ENCODE measurements around the gene P2RY2.

P2RY2 gene

DNA sequence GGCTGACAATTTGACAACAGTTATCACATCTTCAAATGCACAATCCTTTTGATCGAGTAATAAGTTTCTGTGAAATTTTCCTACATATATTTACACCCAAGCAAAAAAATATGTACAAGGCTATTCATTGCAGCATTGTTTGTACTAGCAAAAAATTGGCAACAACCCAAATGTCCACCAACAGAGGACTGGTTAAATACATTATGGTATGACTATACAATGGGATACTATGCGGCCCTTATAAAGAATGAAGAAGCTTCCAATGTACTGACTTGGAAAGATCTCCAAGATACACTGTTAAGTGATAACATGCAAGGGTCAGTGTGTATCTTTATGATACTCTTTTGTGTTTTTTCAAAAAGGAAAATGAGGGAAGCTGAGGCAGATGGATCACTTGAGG is 8.2 kb upstream of the P2RY2 start:
- no peak for DNase-seq

DNA sequence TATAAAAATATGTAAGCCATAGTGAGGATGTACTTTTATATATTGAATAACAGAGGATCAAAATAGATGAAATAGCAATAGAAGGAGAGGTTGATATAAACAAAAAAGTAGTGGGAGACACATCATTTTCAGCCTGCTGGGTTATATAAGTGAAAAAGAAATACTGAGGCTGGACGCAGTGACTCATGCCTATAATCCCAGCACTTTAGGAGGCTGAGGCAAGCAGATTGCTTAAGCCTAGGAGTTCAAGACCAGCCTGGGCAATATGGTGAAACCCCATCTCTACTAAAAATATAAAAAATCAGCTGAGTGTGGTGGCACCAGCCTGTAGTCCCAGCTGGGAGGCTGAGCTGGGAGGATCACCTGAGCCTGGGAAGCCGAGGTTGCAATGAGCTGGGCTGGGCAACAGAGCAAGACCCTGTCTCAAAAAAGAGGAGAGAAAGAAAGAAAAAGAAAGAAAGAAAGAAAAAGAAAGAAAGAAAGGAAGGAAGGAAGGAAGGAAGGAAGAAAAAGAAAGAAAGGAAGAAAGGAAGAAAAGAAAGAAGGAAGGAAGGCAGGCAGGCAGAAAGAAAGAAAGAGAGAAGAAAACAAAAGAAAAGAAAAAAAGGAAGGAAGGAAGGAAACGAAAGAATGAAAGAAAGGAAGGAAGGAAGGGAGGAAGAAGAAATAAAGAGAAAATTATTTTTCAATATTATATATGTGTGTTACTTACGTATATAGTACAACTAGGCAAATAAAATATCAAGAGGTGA is 7.0 kb upstream of the P2RY2 start:
- DNase-seq: no peak

DNA sequence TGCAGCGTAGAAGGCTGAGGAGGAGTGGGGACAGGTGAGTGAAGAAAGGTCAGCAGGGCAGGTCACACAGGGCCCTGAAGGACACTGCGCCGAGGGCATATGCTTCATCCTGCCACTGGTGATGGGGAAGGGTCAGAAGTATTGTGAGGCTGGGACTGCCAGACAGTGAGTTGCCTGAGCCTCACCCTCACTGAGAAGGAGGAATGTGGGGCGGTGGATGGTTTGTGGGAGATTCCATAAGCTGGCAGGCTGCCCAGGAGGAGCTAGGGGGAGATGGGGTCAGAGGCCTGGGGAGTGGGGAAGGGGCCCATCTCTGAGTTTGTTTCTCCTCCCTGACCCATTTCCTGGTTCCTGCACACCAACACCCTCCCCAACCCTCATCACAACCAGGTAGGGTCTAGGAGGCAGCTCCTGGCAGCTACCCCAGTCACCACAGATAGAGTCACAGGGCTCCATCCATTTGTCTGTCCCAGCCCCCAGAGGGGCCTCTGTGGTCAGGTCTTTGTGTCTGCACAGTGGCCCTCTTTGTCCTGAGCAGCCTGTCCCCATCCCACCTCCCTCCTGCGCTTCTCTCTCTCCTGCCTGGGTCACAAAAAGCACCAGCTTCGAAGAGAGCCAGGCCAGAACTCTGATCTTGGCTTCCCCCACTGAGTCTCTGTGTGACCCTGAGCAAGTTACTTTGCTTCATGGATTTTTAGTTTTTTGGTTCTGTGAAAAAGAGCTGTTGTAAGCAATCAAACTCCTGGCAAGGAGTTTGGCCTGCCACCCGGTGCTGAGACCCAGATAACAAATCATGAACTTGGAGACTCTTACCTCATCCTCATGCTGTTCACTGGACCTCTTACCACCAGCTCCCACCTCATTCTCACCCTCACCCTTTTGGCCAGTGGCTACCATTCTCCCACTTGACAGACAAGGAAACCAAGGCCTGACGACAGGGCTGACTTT is 4.6 kb upstream of the P2RY2 start:
- no peak for DNase-seq

DNA sequence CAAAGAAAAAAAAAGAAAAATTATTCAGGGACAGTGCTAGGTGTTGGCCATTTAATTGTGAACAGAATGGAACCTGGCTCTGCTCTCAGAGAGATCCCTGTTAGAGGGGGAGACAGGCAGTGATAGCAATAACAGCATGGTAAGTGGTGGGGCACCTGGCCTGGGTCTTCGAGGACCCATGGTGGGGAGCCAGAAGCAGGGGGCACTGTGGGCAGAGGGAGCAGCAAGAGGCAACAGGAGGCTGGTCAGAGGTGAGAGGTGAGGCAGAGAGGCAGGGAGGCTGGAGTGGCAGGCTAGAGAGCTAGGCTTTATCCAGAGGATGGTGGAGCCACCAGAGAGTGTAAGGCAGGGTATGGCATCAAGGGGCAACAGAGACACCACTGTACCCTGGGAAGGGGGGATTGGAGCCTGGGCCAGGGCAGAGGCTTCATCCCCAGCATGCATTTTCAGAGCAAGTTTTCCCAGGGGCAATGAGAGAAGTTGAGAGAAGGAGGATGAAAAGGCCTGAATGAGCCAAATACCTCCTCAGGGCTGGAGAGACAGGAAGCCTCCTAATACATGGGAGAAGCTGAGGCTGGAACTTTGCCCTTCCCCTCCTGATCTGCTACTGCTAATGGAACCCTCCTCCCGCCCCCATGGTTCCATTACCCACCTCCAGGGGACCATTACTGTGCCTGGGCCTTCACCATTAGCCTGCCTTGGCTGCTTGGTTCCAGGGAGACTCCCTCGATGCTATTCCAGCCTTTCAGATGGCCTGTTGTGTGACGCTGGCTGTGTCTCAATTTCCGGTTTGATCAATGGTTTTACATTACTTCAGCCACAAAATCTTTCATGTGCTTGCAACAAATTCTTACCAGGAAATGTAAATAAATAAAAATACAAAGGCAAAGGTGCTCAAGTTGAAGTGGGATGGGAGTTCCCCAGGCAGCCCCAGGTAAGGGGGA is 2.6 kb upstream of the P2RY2 start:
- DNase-seq: no peak

DNA sequence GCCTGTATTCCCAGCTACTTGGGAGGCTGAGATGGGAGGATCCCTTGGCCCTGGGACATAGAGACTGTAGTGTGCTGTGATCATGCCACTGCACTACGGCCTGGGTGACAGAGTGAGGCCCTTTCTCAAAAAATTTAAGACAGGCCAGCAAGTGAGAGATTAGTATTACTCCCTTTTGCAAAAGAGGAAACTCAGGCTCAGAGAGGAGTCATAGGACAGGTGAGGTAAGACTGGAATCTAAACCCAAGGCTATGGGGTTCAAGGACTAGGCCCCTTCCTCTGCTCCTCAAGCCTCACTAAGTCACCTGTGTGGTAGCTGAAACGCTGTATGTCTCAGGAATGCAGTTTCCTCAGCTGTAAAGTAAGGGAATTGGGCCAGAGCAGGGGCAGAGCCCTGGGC is 1.6 kb upstream of the P2RY2 start:
- DNase-seq: no peak

DNA sequence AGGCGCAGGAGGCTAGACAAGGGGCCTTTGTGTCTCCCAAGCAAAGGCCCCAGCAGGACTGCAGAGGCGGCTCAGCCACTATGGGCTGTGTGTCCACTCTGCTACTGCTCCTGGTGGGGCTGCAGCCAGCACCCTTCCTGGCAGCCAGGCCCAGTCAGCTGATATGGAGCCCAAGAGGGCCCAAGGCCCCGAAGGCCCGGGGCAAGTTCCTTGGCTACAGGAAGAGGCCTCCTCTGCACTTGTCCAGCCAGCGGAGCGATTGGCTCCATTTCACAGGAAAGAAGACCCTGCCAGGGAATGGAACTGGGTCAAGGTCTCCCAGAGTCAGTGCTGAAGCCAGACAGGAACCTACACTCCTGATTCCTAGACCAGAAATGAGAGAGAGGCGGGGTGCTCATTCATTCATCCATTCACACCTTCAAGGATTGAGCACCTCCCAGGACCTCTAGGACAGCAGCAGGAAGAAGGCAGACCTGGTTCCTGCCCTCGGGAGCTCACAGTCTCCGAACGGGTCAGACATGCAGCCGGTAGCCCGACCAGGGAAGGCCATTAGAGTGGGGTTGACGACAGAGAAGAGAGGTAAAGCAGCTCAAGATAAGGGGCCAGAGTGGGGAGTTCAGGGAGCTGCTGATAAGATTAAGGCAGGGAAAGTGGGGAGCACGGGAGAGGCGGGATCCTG is 811 bp upstream of the P2RY2 start:
- DNase-seq: no peak

DNA sequence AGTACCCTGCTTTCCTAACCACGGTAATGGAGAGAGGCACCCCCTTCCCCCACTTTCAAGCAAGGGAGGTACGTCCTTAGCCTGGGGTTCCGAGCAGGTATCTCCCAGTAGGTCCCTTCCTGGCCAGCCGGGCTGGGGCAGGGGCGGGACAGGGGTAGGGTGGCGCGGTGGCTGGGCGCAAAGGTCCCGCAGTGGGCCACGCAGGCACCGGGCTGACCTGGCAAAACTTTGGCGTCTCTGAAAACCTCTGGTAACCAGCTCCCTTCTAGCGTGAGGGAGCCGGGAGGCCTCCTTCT is 323 bp upstream of the P2RY2 start:
- DNase-seq: no peak

DNA sequence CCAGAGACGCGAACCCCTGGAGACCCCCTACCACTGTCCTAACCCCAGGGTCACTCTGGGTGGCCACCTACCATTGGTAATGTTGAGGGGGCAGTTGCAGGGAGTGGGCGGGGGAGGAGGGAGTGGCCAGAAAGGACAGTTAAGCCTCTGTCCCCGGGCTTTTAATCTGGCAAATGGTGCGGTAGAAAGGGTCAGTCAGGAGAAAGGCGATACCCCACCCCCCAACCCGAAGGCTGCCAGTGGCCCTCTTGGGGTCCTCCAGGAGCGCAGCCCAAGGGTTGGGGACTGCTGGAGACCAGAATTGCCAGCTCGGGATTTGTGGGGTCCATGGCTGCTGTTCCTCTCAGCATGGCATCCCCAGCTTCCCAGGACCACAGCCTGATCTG is 742 bp downstream of the P2RY2 start:
- DNase-seq: no peak

DNA sequence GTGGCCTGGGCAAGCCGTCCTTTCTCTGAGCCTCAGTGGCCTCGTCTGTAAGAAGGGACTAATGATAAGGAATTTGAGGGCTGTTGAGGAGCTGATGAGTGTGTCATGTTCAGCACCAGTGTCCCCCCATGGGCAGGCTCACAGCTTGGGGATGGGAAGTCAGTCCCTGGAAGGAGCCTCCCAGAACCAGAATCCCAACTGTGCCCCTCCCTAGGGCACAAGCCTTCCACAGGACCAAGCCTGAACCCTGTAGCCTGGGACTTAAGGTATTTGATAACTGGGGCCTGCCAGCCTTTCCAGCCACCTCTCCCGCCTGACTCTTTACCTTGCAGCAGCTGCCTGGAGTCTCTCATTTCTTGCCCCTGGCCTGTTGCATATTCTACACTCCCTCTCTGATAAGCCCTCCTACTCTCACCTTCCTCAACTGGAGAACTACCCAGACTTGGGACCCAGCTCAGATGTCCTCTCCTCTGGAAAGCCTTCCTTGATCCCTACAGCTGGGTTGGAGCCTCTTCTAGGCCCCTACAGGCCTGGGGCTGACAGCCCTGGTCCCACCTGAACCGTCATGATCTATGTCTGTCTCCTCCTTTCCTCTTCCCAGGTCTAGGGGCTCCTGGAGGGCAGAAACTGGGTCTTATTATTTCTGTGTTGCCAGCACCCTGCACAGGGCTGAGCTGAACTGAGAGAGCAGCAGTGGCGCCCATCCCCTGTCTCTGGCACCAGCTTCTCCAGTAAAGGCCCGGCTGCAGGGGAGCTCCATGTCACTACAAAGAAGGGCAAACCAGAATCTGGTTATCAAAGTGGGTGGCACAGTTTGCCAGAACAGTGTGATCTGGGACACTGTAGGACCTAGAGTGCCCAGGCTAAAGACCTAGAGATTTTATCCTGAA is 1.6 kb downstream of the P2RY2 start:
- no peak for DNase-seq

DNA sequence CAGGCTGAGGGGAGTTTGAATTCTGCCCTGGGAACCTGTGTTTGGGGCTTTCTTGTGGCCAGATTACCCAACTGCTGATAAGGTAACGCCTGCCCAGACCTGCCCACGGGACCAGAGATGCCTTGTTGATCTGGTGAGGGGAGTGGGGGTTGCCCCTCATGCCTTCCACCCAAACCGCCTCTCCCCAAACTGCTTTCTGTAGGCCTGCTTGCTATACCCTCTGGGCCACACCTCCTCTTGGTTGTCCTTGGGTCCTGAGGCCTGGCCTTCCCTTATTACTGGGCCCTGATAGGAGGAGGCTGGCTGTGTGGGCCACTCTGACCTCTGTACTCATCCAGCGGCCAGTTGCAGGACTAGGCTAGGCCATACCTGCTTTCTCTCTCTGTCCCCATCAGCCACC is 3.4 kb downstream of the P2RY2 start:
- no peak for DNase-seq

DNA sequence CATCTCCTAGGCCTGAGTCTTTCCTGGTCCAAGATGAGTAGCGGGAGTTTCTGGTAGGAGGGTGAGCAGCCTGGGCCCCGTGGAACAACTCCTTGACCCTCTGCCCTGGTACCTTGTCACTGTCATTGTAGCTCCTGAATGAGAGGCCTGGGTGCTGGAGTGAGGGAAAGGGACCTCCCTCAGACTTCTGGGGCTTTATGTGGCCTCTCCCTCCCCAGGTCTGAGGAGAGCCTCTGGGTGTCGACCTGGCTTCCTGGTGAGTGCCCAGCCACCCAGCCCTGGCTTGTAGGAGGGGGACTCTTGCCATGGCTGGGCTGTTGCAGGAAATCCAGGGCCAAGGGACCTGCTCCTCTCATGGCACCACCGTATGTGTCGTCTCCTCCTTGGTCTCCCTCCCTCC is 3.9 kb downstream of the P2RY2 start:
- no peak for DNase-seq

DNA sequence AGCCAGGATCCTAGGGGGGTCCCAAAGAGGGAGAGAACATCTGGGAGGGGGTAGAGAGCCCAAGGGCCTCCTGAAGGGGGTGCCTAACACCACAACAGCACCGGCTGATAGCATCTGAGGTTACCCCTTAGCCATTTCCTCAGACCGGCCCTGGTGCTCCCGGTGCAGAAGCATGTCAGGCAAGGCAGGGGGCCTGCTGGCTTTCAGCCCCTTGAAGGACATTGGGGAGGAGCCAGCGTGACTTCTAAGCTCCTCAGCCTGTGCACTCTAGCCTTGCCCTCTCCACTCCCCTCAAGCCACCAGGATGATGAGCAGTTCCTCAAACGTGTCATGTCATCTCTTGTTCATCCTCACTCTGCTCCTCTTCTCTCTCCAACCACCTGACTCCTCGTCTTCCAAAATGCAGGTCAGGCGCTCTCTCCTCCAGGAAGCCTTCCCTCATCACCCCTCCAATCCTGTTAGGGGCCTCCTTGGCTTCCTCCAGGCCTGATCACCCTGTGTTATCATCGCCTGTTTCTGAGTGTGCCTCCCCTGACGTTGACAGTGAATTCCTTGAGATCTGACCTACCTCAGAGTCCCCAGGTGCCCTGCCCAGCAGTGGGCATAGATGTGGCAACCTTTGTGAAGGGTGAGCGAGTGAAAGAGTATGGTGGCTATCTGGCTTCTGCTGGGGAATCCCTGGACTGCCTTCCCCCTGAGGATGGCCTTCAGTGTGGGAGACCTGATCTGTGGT is 6.1 kb downstream of the P2RY2 start:
- no peak for DNase-seq

DNA sequence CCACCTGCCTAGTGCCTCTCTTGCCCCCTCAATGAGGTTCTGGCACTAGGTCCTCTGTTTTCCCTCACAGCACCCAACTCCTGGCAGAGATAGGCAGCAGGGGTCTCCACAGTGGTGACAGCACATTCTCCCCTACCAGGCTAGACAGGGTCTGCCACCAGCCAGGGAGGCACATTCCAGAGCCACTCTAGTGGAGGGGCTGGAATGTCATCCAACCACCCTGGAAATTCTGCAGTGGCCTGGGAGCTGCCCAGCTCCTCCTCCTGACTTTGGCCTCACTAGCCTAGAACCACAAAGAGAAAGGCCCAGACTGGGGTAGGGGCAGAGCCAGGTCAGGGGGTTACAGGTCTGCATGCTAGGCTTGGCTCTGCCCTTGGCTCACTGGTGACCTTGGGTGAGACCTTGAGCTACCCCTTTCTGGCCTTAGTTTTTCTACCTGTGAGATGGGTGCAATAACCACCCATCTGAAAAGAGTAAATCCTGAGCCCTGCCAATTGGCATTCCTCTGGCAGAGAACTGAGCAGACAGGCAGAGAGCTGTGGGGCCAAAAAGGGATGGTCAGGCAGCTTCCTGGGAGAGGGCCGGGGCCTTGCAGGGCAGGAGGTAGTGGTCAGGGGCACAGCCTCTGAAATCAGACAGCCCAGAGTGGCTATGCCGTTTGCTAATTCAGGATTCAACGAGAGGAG is 7.1 kb downstream of the P2RY2 start:
- DNase-seq: no peak

DNA sequence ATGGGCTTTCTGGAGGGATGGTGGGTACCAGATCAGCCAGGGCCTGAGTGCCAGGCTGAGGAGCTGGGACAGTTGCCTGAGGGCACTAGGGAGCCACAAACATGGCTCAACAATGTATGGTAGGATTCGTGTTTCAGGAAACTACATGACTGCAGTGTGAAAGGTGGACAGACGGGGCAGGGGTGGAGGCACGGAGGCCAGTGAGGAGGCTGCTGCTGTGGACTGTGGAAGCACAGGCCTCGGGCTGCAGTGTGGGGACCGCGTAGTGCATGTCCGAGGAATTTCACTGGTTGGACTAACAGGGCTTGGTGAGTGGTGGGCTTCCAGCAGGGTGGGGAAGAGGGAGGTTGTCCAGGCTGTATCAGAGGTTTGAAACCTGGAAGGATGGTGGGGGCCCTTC is 7.8 kb downstream of the P2RY2 start:
- no peak for DNase-seq

DNA sequence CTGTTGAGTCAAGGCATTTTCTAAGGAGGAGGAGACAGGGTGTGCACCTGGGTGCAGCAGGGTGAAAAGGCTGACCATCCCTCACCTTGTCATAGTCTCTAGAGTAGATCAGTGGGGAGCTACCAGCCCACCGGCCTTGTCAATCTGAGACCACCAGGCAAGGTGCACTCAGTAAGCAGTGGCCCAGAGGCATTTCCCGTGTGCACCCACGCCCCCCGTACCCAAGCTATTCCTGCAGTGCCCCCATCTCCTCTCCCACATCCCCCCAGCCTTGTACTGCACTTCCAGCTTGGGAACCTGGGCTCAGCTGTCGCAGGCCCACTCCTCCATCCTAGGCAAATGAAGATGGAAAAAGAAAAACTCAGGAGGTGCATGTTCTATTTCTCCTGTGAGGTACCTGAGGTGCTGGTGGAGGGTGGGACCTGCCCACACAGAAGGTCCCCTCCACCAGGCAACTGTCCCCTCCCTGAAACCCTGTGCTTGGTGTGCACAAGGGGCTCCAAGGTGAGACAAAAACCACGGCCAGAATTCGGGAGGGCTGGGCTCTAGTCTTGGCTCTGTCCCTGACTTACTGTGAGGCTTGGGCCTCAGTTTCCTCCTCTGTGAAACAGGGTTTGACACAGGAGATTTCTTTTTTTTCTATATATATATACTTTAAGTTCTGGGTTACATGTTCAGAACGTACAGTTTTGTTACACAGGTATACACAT is 8.4 kb downstream of the P2RY2 start:
- no peak for DNase-seq

DNA sequence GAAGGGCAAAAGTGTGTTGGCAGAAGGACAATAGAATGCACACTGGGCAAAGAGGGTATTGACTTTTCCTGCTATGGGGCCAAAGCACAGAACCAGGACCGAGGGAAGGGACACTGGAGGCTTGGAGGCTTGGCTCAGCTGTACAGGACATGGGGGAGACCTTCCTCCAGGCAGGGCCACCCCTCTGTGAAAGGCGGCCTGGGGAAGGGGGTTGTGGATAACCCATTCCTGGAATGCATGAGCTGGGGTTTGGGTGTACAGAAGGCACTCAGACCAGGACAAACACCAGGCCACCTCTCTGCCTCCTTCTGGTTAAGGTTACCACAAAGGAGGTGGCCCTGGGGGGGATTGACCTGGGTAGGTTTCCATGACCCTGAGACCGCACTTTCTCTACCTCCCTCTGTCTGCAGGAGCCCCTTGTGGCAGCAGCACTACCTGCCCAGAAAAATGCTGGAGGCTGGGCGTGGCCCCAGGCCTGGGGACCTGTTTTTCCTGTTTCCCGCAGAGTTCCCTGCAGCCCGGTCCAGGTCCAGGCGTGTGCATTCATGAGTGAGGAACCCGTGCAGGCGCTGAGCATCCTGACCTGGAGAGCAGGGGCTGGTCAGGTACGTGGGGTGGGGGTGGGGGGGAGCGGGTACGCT is 9.6 kb downstream of the P2RY2 start:
- DNase-seq: no peak

DNA sequence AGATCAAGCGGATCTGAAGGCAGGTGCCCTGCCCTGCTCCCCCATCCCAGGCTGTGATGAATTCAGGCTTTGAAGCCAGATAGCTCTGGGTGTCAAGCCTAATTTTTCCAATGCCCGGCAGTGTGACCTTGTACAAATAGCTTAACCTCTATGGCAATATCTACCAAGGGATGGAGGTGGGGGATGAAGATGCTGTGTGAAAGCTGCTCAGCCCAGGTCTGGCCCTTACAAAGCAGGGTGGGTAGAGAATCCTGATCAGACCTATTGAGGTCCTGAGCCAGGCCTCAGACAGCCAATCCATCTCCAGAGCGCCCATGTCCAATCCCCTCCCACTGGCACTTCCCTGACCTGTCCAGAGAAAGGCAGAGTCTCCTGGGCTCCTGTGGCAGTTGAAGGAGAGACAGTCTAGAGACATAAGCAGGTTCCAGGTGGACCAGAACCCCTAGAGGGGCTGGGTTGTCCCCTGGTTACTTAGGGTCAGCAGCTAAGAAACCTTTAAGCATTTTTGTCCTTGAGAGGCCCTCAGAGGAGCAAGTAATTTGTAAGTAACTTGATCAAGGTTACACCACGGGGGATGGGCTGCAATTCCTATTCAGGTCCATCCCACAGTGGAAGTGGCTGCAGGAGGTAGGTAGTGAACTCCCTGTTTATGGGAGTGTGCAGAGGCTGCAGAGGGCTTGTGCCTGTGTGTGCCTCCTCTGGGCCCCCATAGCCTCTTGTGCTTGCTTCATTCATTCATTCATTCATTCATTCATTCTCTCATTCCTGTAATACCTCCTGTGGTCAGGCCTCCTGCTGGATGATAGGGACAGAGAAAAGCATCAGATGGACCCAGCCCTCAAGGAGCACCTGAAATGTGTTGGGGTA is 10.4 kb downstream of the P2RY2 start:
- DNase-seq: no peak

DNA sequence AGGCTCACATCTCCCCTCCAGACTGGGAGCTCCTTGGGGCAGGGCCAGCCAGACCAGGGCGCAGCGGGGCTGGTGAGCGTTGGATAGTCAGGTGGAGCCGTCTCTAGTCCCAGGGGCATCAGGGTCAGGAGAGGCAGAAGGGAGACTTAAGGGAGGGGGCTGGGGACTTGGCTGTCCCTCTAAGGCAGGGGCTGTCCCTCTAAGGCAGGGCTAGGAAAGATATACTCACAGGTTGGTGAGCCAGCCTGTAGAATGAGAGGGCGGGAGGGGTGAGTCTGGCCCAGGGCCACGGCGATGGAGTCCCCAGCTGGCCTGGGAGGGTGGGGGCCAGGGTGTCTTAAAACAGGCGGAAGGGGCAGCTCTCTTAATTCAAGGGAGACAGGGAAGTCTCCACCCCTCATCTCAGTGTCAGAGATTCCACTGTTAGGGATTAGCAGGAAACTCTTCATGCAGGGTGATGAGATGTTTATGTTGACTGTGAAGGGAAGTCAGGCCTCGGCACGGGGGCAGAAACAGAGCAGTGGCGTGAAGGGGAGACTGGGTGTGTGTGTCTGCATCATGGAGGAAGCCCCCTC is 11.3 kb downstream of the P2RY2 start:
- no peak for DNase-seq
